Choroid plexus epithelial cell (primary cell): ENCODE measurements around the gene TMCO2.
A peak's percentile ranks its signal among the peaks of the same experiment; 100 is the strongest.

Experiments used
- DNase-seq: peaks from one replicate; pipeline ENCODE4 v3.0.0-alpha.2; 2010; ENCODE audit warnings: low read depth
- H3K4me3 ChIP-seq: 2 replicates; pipeline ENCODE4 v1.5.1; 2011; ENCODE audit warnings: low read depth, mild to moderate bottlenecking, control low read depth, low read length, moderate library complexity
- CTCF ChIP-seq: conservative IDR thresholded peaks from 2 replicates; pipeline ENCODE4 v1.5.1; 2011; ENCODE audit warnings: low read depth, mild to moderate bottlenecking, control low read depth, inconsistent platforms, low read length, moderate library complexity

The TMCO2 gene

GRCh38 chr1:40257313-40257687 lies 9.6 kb downstream of the TMCO2 start:
- peak overlapping the region; percentile 92 for H3K4me3 ChIP-seq
- DNase-seq, result no peak
- no peak for TF ChIP-seq CTCF

GRCh38 chr1:40257688-40258444 lies 10.1 kb downstream of the TMCO2 start, which contains the start of gene ZMPSTE24:
Gene ZMPSTE24, plus strand, starts transcription at chr1:40258236. Its CDS starts 36 bp downstream, at chr1:40258272.
- DNase-seq, result peak; percentile 99
- TF ChIP-seq CTCF, result no peak
- H3K4me3 ChIP-seq, result peak within 1 kb of the TSS; percentile 92

- TF ChIP-seq CTCF, result no peak
- H3K4me3 ChIP-seq, result peak overlapping the region; percentile 92
- DNase-seq, result peak; percentile 30
Observed at GRCh38 chr1:40258445-40258769, 10.7 kb downstream of the TMCO2 start.

- no peak for DNase-seq
- H3K4me3 ChIP-seq, result no peak overlapping the region
- no peak for TF ChIP-seq CTCF
Observed at GRCh38 chr1:40264354-40264781, 16.6 kb downstream of the TMCO2 start.

- H3K4me3 ChIP-seq, result no peak overlapping the region
- DNase-seq, result no peak
- no peak for TF ChIP-seq CTCF
Observed at GRCh38 chr1:40265298-40265697, 17.6 kb downstream of the TMCO2 start.

GRCh38 chr1:40265919-40266318 lies 18.2 kb downstream of the TMCO2 start:
- TF ChIP-seq CTCF, result no peak
- DNase-seq, result no peak
- no peak overlapping the region for H3K4me3 ChIP-seq
